ENCODE data around the gene KRTDAP.

Gene KRTDAP

DNA sequence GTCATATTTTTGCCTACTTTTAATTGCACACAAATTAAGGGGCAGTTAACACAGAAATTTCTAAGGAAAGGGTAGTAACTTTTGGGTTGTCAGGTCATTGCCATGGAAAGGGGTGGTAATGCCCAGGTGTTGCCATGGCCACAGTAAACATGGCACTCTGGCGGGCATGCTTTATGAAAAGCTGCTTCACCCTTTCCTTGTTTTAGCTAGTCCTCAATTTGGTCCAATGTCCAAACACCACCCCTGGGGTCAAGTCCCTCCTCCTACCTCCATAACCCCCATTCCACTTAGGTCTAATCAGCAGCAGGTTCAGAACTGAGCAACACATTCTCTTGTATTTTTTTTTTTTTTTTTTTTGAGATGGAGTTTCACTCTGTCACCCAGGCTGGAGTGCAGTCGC, 35.6 kb downstream of the KRTDAP start:
- DNase-seq (ENCODE audit: low read depth in 2 of 2): no peak

DNA sequence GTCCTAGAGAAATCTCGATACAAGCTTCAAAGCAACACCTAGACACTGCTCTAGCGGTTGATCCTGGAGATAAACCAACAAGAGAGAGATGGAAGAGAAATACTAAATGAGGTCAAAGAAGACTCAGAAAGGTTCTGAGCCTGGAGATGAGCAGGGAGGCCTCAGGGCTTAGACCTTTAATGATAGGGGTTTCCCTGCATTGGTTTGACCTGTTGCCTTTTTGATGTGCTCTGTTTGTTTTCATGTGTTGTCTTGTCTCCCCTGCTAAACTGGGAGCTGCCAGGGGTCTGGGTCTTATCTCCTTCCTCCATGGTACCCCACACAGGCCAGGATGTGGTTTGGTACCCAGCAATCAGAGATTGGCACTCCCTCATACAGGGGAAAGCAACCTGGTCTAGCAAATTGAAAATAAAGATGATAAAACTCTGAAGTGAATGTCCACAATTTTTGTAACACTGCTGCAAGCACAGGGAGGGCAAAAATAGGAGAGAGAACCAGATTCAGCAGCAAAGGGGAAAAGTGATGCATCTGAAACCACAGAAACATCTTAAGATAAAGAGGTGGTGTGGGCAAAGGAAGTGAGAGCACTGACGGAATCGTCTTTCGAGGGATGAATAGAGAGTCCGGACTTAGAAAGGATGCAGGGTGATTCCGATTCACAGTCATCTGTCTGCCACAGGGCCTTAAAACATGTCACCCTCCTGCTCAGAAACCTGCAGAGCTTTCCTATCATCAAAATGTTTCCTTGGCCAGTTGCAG, 38.7 kb downstream of the KRTDAP start:
- DNase-seq (ENCODE audit: low read depth in 2 of 2): no peak

DNA sequence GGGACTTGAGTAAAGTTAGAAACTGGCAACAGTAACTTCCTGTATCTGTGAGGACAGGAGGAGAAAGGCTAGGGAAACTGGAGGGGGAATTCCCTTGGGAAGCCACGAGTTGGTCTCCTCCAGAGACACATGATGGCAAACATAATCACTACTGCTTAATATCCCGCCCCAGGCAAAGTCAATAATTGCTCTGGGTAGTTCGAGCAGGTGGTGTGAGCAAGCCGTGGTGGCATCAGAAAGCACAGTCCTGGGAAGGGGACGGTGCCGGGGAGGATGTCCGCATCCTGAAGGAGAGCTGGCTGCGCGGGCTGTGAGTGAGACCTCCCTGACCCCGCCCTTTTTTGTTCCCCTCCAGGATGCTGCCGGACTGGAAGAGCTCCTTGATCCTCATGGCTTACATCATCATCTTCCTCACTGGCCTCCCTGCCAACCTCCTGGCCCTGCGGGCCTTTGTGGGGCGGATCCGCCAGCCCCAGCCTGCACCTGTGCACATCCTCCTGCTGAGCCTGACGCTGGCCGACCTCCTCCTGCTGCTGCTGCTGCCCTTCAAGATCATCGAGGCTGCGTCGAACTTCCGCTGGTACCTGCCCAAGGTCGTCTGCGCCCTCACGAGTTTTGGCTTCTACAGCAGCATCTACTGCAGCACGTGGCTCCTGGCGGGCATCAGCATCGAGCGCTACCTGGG, 40.8 kb downstream of the KRTDAP start:
- DNase-seq (ENCODE audit: low read depth in 2 of 2): no peak

DNA sequence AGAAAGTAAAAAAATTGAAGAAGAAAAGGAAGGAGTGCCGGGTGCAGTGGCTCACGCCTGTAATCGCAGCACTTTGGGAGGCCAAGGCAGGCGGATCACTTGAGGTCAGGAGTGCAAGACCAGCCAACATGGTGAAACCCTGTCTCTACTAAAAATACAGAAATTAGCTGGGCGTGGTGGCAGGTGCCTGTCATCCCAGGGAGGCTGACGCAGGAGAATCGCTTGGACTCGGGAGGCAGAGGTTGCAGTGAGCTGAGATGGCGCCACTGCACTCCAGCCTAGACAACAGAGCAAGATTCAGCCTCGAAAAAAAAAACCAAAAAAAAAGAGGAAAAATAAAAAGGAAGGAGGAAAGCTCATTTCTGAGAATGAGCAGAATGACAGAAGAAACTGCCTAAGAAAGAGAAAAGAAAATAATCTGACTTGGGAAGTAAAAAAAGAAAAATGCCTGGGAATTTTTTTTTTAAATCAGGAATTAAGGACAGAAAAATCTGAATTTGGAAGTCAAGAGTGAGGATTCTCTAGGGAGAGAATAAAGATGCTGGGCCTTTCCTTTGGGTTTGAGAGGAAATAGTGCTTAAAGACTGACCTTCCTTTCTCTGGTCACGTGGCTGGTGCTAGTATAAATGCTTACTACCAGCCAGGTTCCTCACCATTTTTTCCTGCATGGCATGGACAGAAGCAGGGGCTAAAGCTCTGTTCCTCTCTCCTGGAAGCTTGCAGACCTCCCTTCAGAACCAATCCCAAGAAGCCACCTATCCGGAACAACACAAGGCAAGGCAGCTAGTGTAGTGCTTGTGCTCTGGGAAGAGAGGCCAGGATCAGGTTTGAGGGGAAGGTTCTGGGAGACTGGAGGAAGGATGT, 42.4 kb downstream of the KRTDAP start, which contains the start of gene FFAR2:
TSS of gene FFAR2 (plus strand) at position 652 of the 864 bp plus-strand sequence. CDS start 1,458 bp downstream, outside the sequence.
- DNase-seq (ENCODE audit: low read depth in 2 of 2): no peak

DNA sequence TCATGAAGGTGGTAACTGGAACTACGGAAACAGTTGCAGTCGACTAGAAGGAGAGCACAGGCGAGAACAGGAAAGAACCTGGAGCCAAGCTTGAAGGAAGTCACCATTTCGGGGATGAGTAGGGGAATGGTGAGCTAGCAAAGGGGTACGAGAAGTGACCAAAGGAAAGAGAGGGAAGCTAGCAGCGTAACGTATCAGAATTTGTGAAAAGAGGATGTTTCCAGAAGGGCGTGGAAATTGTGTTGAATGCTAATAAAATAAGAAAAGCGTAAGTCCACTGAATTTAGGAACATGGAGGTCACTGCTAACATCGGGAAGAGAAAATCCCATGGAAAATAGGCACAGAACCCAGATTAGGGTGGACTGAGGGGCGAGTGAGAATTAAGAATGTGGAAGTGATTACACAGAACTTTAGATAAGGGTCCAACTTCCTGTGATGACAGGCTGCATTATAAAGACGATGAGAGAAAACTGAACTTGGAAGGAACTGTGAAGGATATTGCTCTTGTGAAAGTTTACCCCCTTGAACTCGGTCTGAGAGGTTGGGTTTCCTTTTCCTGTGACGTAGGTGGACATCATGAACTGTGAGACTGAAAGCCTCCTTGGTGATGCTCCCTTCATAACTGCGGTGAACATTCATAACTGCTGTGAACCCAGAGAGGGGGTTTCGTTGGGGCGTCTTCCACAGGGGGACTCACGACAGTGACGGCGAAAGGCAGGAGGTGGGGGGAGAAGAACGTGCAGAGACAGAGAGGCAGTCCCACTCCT, 44.3 kb downstream of the KRTDAP start:
- no peak for DNase-seq (ENCODE audit: low read depth in 2 of 2)

DNA sequence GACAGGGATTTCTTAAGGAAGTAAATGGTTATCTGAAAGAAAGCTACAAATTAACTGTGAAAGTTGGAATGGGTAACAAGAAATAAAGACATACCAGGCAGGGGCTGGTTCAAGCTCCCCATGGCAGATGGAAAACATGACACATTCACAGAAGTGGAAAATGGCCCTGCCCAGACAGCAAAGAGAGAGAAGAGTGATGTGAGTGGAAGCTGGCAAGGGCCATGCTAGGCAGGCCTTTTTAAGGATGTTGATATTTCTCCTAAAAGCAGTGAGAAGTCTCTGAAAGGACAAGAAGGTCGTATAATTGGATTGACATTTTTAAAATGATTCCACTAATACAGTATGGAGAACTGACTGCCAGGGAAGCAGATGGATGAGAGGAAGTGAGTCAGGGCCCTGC, 45.5 kb downstream of the KRTDAP start:
- no peak for DNase-seq (ENCODE audit: low read depth in 2 of 2)

DNA sequence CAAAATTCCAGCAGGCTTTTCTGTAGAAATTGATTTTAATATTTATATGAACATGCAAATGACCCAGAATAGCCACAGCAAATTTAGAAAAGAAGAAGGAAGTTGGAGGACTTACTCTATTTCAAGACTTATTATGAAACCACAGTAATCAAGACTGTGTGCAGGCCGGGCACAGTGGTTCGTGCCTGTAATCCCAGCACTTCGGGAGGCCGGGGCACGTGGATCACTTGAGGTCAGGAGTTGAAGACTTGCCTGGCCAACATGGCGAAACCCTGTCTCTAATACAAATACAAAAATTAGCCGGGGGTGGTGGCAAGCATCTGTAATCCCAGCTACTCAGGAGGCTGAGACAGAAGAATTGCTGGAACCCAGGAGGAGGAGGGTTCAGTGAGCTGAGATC, 48.2 kb downstream of the KRTDAP start:
- DNase-seq (ENCODE audit: low read depth in 2 of 2): no peak

DNA sequence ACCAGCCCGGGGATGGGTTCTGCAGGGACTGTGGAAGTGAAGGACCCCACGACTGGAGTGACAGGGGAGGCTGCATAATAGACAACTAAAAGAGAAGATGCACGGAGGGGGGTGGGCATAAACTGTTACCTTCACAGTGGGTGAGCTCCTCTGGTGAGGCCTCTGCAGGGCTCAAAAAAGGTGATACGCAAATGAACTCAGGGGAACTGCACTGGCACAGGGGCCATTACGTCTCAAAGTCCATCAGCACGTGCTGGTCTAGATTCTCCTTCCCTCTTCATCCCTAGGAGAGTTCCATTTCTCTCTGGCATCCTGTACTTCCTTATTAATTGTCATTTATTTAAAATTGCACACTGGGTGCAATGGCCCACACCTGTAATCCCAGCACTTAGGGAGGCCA, 50.3 kb downstream of the KRTDAP start:
- DNase-seq (ENCODE audit: low read depth in 2 of 2): no peak

DNA sequence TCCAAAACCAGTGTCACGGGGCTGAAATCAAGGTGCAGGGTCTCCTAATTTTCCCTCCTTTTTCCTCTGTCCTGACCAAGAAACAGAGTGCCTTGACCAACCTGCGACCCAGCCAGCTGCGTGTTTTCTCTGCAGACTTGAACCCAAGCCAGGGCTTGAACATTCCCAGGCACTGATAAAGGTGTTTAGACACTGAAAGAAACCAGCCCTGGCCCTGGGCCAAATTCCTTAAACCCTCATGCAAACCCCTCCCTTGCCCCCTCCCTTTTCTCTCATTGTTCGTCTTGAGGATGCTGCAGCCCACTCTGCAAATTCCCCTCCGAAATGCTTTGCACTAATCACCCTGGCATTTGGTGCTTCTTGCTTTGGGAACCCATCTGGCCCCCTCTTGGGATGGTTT, 51.7 kb downstream of the KRTDAP start:
- DNase-seq (ENCODE audit: low read depth in 2 of 2): no peak

DNA sequence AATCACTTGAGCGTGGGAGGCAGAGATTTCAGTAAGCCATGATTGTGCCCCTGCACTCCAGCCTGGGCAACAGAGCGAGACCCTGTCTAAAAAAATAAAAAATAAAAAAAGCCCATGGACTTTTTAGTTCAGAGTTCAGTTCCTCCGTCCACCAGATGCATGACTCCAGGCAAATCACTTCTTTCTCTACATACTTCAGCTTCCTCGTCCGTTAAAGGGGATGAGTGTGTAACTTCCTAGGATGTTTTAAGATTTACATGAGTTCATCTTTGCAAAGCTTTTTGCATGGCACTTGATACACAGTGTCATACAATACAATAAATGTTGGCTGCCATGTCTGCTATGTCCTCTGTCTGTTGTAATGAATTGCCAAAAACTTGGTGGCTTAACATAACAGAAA, 52.2 kb downstream of the KRTDAP start:
- no peak for DNase-seq (ENCODE audit: low read depth in 2 of 2)

DNA sequence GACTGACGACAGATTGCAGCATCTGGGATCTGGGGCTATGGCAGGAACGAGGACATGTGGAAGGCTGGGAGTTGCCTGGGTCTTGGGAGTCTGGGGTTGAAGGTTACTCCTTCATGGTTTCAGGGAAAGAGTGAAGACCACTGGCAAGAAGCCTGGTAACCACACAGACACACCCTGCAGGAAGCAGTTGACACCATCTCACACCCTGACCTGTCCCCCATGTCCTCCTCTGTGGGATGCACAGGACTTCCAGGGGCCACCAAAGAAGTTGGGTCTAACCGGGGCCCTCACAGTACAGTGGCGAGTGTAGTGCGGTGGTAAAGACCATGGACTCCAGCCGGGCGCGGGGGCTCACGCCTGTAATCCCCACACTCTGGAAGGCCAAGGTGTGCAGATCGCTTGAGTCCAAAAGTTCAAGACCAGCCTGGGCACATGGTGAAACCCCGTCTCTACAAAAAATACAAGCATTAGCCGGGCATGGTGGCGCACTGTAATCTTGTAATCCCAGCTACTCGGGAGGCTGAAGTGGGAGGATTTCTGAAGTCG, 52.8 kb downstream of the KRTDAP start:
- no peak for DNase-seq (ENCODE audit: low read depth in 2 of 2)
